Brain microvascular endothelial cell (primary cell): ENCODE results near the gene TAS2R38.

Experiments used
- DNase-seq: peaks from one replicate; pipeline ENCODE4 v3.0.0-alpha.2; 2020
- H3K27ac ChIP-seq: fragments of 250-450 bp; sonication (Bioruptor Pico); 2 replicates; pipeline ENCODE4 v1.5.1; 2020; ENCODE audit warnings: mild to moderate bottlenecking, moderate library complexity
- H3K27me3 ChIP-seq: fragments of 250-450 bp; sonication (Bioruptor Pico); replicated peaks from 2 replicates; pipeline ENCODE4 v1.5.1; 2020; ENCODE audit warnings: mild to moderate bottlenecking
- H3K36me3 ChIP-seq: fragments of 250-450 bp; sonication (Bioruptor Pico); replicated peaks from 2 replicates; pipeline ENCODE4 v1.5.1; 2020; ENCODE audit warnings: mild to moderate bottlenecking
- H3K4me3 ChIP-seq: 2 replicates; pipeline ENCODE4 v1.5.1; 2011; ENCODE audit warnings: low read depth, mild to moderate bottlenecking, control low read depth, low read length, moderate library complexity
- CTCF ChIP-seq: IDR thresholded peaks from 2 replicates; pipeline ENCODE4 v1.5.1; 2011; ENCODE audit warnings: low read depth, mild to moderate bottlenecking, moderate library complexity, low read length, control low read depth, inconsistent platforms; ENCODE audit errors: missing control alignments
- in situ Hi-C: cut with HindIII; loops from 2 replicates; pipeline ENCODE4 v1.10.0; 2017; ENCODE audit warnings: low sequenced_read_pairs, low pct_ligation_motif_present

Gene TAS2R38

GRCh38 chr7:141941075-141941474, 32.5 kb downstream of the TAS2R38 start:
- Histone ChIP-seq H3K4me3 (no peak overlapping the region), H3K27ac (no peak overlapping the region), H3K36me3 (no peaks in the 10 kb centered on the region), H3K27me3 (no peaks in the 10 kb centered on the region)
- no peak for DNase-seq
- TF ChIP-seq CTCF = no peak
- in situ Hi-C loops = no loop called here

DNA sequence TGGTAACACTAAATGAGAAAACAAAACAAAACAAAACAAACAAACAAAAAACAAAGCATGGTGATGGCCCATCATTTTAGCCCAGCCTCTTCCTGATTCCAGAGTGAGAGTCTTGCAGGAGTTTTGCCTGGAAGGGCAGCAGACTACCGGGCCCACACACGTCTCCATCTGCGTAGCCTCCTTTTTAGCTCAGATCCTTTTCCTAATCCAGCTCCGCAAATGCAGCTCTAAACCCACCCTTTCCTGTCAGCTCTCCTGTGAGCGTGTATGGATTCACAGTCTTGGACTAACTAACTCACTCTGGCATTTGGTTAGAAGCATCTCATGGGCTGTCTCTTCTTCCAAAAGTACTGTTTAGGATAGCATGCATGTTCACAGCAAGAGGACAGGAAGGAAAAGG, 43.4 kb downstream of the TAS2R38 start:
- TF ChIP-seq CTCF = no peak

GRCh38 chr7:141928845-141929195, 44.8 kb downstream of the TAS2R38 start:
- in situ Hi-C loops = no loop called here

More for the DNA sequence above, 43.4 kb downstream of the TAS2R38 start:
- in situ Hi-C loops = no loop called here
- Histone ChIP-seq H3K36me3 (no peaks in the 10 kb centered on the region), H3K27me3 (no peaks in the 10 kb centered on the region), H3K27ac (no peak overlapping the region), H3K4me3 (no peak overlapping the region)
- DNase-seq = no peak

DNA sequence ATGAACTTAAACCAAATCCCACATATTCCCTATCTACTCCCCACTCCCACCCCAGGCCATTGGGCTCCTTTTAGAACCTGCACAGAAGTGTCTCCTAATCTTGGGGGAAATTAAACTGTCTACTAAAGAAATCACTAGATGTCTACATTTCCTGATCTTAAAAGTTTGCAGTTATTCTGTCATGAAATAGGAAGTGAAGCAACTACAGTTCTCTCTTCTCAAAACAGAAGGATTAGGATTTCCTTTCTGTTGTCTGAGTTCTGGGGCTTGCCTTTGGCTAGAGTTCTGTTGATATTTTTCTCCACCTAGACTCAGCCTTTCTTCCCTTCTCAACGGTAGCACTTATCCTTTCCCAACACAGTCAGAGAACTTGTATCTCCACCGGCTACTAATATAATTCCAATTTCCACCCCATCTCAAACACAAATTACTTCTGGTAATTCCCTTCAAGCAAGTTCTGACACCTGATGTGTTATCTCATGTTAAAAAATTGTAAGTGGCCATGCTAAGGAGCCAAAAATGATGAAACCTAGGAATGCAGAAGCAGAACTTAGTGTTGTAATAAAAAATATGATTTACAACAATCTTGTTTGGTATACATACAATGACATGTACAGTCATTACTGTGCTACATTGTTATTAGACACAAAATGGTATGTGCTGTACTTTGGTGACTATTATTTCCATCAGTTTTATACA, 45.3 kb downstream of the TAS2R38 start:
- Histone ChIP-seq H3K27ac (no peak overlapping the region), H3K27me3 (no peaks in the 10 kb centered on the region), H3K36me3 (no peaks in the 10 kb centered on the region), H3K4me3 (no peak overlapping the region)
- no peak for TF ChIP-seq CTCF
- DNase-seq = no peak
- in situ Hi-C loops = no loop called here

More at GRCh38 chr7:141928845-141929195, 44.8 kb downstream of the TAS2R38 start:
- no peak overlapping the region for H3K4me3 ChIP-seq
- H3K36me3 ChIP-seq = no peaks in the 10 kb centered on the region
- H3K27ac ChIP-seq = no peak overlapping the region
- DNase-seq = no peak
- no peaks in the 10 kb centered on the region for H3K27me3 ChIP-seq
- no peak for TF ChIP-seq CTCF
